Stimulated activated CD8-positive, alpha-beta memory T cell treated with anti-CD3 and anti-CD28 coated beads, Interleukin-4, amount 100 ng/mL, for 48 hours (primary cell): ENCODE results near the gene ERCC8.

Experiments used
- DNase-seq: peaks from one replicate; pipeline ENCODE4 v3.0.0-alpha.2; 2020

The ERCC8 gene

GRCh38 chr5:60833520-60833919 is 111.3 kb downstream of the ERCC8 start:
- DNase-seq, result no peak

GRCh38 chr5:60830581-60831127 is 114.2 kb downstream of the ERCC8 start:
- DNase-seq, result no peak

- no peak for DNase-seq
These were observed 115.2 kb downstream of the ERCC8 start for GRCh38 chr5:60829490-60830266.

DNA sequence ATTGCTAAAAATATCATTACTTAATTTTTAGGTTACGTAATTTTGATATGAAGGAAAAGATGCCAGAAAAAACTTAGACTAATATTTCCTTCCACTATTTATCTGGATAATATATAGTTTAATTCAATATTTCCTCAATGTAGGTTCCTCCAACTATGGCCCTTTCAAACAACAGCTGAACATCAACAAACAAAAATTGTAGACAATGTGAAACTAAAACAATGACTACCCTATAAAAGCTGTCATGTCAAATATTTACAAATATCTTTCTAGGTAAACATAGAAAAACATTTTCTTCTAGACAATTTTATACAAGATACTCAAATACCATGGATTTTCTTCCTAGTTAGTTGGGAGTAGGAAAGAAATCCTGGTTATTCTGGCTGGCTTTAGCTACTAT is 117.7 kb downstream of the ERCC8 start:
- no peak for DNase-seq

GRCh38 chr5:60826653-60827052 is 118.2 kb downstream of the ERCC8 start:
- no peak for DNase-seq
